HG03039 (cell line): ENCODE results near the gene GPR50.

ENCODE experiments used
- ATAC-seq: cut with Tn5 transposase; IDR thresholded peaks from one replicate; pipeline ENCODE4 v1.9.1; 2021; ENCODE audit warnings: mild to moderate bottlenecking, moderate library complexity; ENCODE audit not compliant: unreplicated experiment

The GPR50 gene

DNA sequence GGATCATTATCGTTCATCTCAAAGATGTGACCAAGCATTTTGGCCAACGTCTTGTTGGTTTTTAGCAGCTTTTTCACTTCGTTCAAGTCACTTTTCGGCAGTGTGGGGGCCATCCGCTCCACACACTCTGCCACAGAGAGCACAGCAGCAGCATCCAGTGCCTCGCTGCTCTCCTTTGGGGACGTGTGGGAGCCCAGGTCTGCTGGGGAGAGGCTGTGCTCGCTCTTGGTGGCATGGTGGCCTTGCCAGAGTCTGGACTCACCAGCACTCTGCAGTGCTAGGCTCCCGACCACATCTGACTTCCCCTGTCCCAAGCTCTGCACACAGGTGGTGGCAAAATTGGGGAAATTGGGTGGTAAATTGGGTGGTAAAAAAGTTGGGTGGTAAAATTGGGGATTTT, 50.6 kb downstream of the GPR50 start:
- no peak for ATAC-seq

- no peak for ATAC-seq
Observed at GRCh38 chrX:151227627-151228026, 51.2 kb downstream of the GPR50 start.

GRCh38 chrX:151228935-151229334, 52.6 kb downstream of the GPR50 start:
- no peak for ATAC-seq
